ENCODE results near the gene CBS.

CBS gene

GRCh38 chr21:43034826-43035225 is 40.8 kb downstream of the CBS start:
- H2AFZ ChIP-seq (ENCODE audit: low read length) = no peak overlapping the region
- H3K9me2 ChIP-seq (replicated peaks; ENCODE audit: low read depth, low read length) = no peaks in the 10 kb centered on the region
- no peak overlapping the region for H3K9ac ChIP-seq (ENCODE audit: low read depth, low read length, poor library complexity, severe bottlenecking)
- H3K27me3 ChIP-seq (ENCODE audit: insufficient read depth, low read length, poor library complexity, severe bottlenecking) = no peaks in the 10 kb centered on the region
- H3K9me3 ChIP-seq (ENCODE audit: insufficient read depth, low read depth, low read length) = no peaks in the 10 kb centered on the region
- no peak overlapping the region for H3K4me2 ChIP-seq (ENCODE audit: low read depth, low read length, poor library complexity, severe bottlenecking)
- TF ChIP-seq CTCF (conservative IDR thresholded peaks at IDR 0.05; ENCODE audit: low read length) (no peak), EZH2phosphoT487 (IDR thresholded peaks at IDR 0.05; ENCODE audit: borderline replicate concordance) (no peak)
- H4K20me1 ChIP-seq (ENCODE audit: insufficient read depth, low read length, poor library complexity, severe bottlenecking) = no peaks in the 10 kb centered on the region
- no peaks in the 10 kb centered on the region for H3K79me2 ChIP-seq (ENCODE audit: insufficient read depth, low read length)
- H3K4me1 ChIP-seq (ENCODE audit: insufficient read depth, low read length, poor library complexity, severe bottlenecking) = no peaks in the 10 kb centered on the region
- peaks cover 30% of the 10 kb centered on the region; the same call in 1 of the 2 replicates for H3K36me3 ChIP-seq (ENCODE audit: insufficient read depth, low read length)
- no peak overlapping the region for H3K4me3 ChIP-seq (ENCODE audit: low read length, poor library complexity, severe bottlenecking)
- H3F3A ChIP-seq (ENCODE audit: low read depth) = no peaks in the 10 kb centered on the region

- Histone ChIP-seq H4K20me1 (ENCODE audit: insufficient read depth, low read length, poor library complexity, severe bottlenecking) (no peaks in the 10 kb centered on the region), H3K36me3 (ENCODE audit: insufficient read depth, low read length) (peaks cover 34% of the 10 kb centered on the region; the same call in 1 of the 2 replicates), H3K4me2 (ENCODE audit: low read depth, low read length, poor library complexity, severe bottlenecking) (no peak overlapping the region), H3K79me2 (ENCODE audit: insufficient read depth, low read length) (no peaks in the 10 kb centered on the region), H3K4me3 (ENCODE audit: low read length, poor library complexity, severe bottlenecking) (no peak overlapping the region), H2AFZ (ENCODE audit: low read length) (no peak overlapping the region), H3K27me3 (ENCODE audit: insufficient read depth, low read length, poor library complexity, severe bottlenecking) (no peaks in the 10 kb centered on the region), H3F3A (ENCODE audit: low read depth) (no peaks in the 10 kb centered on the region), H3K4me1 (ENCODE audit: insufficient read depth, low read length, poor library complexity, severe bottlenecking) (no peaks in the 10 kb centered on the region), H3K9me2 (replicated peaks; ENCODE audit: low read depth, low read length) (no peaks in the 10 kb centered on the region), H3K9me3 (ENCODE audit: insufficient read depth, low read depth, low read length) (no peaks in the 10 kb centered on the region), H3K9ac (ENCODE audit: low read depth, low read length, poor library complexity, severe bottlenecking) (no peak overlapping the region)
- TF ChIP-seq CTCF (conservative IDR thresholded peaks at IDR 0.05; ENCODE audit: low read length) (no peak), EZH2phosphoT487 (IDR thresholded peaks at IDR 0.05; ENCODE audit: borderline replicate concordance) (no peak)
Observed at GRCh38 chr21:43034101-43034500, 41.5 kb downstream of the CBS start.

- Histone ChIP-seq H3K4me3 (ENCODE audit: low read length, poor library complexity, severe bottlenecking) (no peak overlapping the region), H3K9me3 (ENCODE audit: insufficient read depth, low read depth, low read length) (no peaks in the 10 kb centered on the region), H3F3A (ENCODE audit: low read depth) (no peaks in the 10 kb centered on the region), H3K9me2 (replicated peaks; ENCODE audit: low read depth, low read length) (no peaks in the 10 kb centered on the region), H3K79me2 (ENCODE audit: insufficient read depth, low read length) (no peaks in the 10 kb centered on the region), H2AFZ (ENCODE audit: low read length) (no peak overlapping the region), H4K20me1 (ENCODE audit: insufficient read depth, low read length, poor library complexity, severe bottlenecking) (no peaks in the 10 kb centered on the region), H3K4me1 (ENCODE audit: insufficient read depth, low read length, poor library complexity, severe bottlenecking) (no peaks in the 10 kb centered on the region), H3K27me3 (ENCODE audit: insufficient read depth, low read length, poor library complexity, severe bottlenecking) (no peaks in the 10 kb centered on the region), H3K36me3 (ENCODE audit: insufficient read depth, low read length) (peaks cover 53% of the 10 kb centered on the region; the same call in 1 of the 2 replicates), H3K9ac (ENCODE audit: low read depth, low read length, poor library complexity, severe bottlenecking) (no peak overlapping the region), H3K4me2 (ENCODE audit: low read depth, low read length, poor library complexity, severe bottlenecking) (no peak overlapping the region)
- TF ChIP-seq CTCF (conservative IDR thresholded peaks at IDR 0.05; ENCODE audit: low read length) (no peak), EZH2phosphoT487 (IDR thresholded peaks at IDR 0.05; ENCODE audit: borderline replicate concordance) (no peak)
Observed at GRCh38 chr21:43031121-43031619, 44.5 kb downstream of the CBS start.

All from Loucy (cell line).